GM19463 (cell line): ENCODE results near the gene AJAP1.

Experiments
- ATAC-seq: cut with Tn5 transposase; IDR thresholded peaks from one replicate; pipeline ENCODE4 v1.9.1; 2021; ENCODE audit warnings: mild to moderate bottlenecking, moderate library complexity; ENCODE audit not compliant: unreplicated experiment

The AJAP1 gene

GRCh38 chr1:4676253-4676652 lies 21.8 kb downstream of the AJAP1 start:
- no peak for ATAC-seq

- no peak for ATAC-seq
Measured at GRCh38 chr1:4677608-4678007, 23.2 kb downstream of the AJAP1 start.

- ATAC-seq = no peak
Measured at GRCh38 chr1:4678066-4678717, 23.8 kb downstream of the AJAP1 start.

GRCh38 chr1:4681026-4681425 lies 26.6 kb downstream of the AJAP1 start:
- ATAC-seq = no peak

GRCh38 chr1:4682607-4683220 lies 28.3 kb downstream of the AJAP1 start:
- ATAC-seq = no peak

GRCh38 chr1:4684136-4684535 lies 29.7 kb downstream of the AJAP1 start:
- no peak for ATAC-seq

GRCh38 chr1:4684864-4685522 lies 30.6 kb downstream of the AJAP1 start:
- no peak for ATAC-seq

- no peak for ATAC-seq
Measured at GRCh38 chr1:4685523-4685865, 31.1 kb downstream of the AJAP1 start.

- no peak for ATAC-seq
Measured at GRCh38 chr1:4687943-4688342, 33.5 kb downstream of the AJAP1 start.

GRCh38 chr1:4689271-4689935 lies 35.0 kb downstream of the AJAP1 start:
- ATAC-seq = no peak

GRCh38 chr1:4689941-4690635 lies 35.7 kb downstream of the AJAP1 start:
- no peak for ATAC-seq

GRCh38 chr1:4690951-4691675 lies 36.7 kb downstream of the AJAP1 start:
- ATAC-seq = no peak

- no peak for ATAC-seq
Measured at GRCh38 chr1:4691766-4692405, 37.5 kb downstream of the AJAP1 start.

GRCh38 chr1:4692437-4692836 lies 38.0 kb downstream of the AJAP1 start:
- no peak for ATAC-seq

GRCh38 chr1:4693331-4693730 lies 38.9 kb downstream of the AJAP1 start:
- no peak for ATAC-seq

GRCh38 chr1:4693891-4694290 lies 39.5 kb downstream of the AJAP1 start:
- ATAC-seq = no peak

GRCh38 chr1:4694492-4694891 lies 40.1 kb downstream of the AJAP1 start:
- no peak for ATAC-seq

GRCh38 chr1:4695241-4695640 lies 40.8 kb downstream of the AJAP1 start:
- ATAC-seq = no peak

GRCh38 chr1:4696161-4696745 lies 41.8 kb downstream of the AJAP1 start:
- ATAC-seq = no peak

GRCh38 chr1:4696753-4697152 lies 42.3 kb downstream of the AJAP1 start:
- no peak for ATAC-seq
